ENCODE data around the gene GNPTAB. TPM values are rescaled to one million over a fixed set of nuclear protein-coding genes. Genes with fewer than 3 reads are reported as not detected.

GNPTAB gene
- total and polyA plus RNA-seq, 2 of the 13 experiments (the other 11 are each of a cell fraction or from before 2014, with no cell fraction given) = 13.6 to 19.4 TPM

- no peaks in the 10 kb centered on the region for H3K27me3 ChIP-seq (ENCODE audit: control insufficient read depth in 1 of 2, insufficient read depth in 2 of 2, low read length in 2 of 2)
- CTCF ChIA-PET (ENCODE audit: low intra/inter-chr PET ratio, low total read pairs) = no interaction called here
- H3K27ac ChIP-seq (ENCODE audit: extremely low read length, insufficient read depth, low read length) = no peak overlapping the region
- no TSS peak for BruUV-seq (replicated peaks)
- no peaks in the 10 kb centered on the region for H3K79me2 ChIP-seq (ENCODE audit: insufficient read depth, low read length)
- no peak overlapping the region for H2AFZ ChIP-seq (ENCODE audit: low read length)
- no peak for DNase-seq (ENCODE audit: low spot score)
- H3K9me3 ChIP-seq (ENCODE audit: low read length) = no peaks in the 10 kb centered on the region
- H3K9ac ChIP-seq (ENCODE audit: insufficient read depth, low read depth, low read length) = no peak overlapping the region
- no peak for FAIRE-seq
- no peaks in the 10 kb centered on the region for H4K20me1 ChIP-seq (ENCODE audit: insufficient read depth, low read length)
- no peak overlapping the region for H3K4me2 ChIP-seq (ENCODE audit: low read depth, low read length)
- H3K36me3 ChIP-seq (replicated peaks in 1 of 2; ENCODE audit: control insufficient read depth in 1 of 2, insufficient read depth in 2 of 2, low read length in 2 of 2) = no peaks in the 10 kb centered on the region
- intact Hi-C loops (cut with micrococcal nuclease; ENCODE audit: unreplicated experiment) = no loop called here
- WGBS (ENCODE audit: low lambda C conversion rate) = 94% methylated on average over 2 of the region's 4 CpGs
- no peak for ATAC-seq
- no peak overlapping the region for H3K4me3 ChIP-seq (replicated peaks in 1 of 3; ENCODE audit: insufficient read depth in 1 of 3, low read depth in 2 of 3, low read length in 3 of 3)
- peaks cover 5% of the 10 kb centered on the region; the same call in 1 of the 2 replicates for H3K4me1 ChIP-seq (ENCODE audit: insufficient read depth, low read length)
- in situ Hi-C loops (cut with HindIII; ENCODE audit: extremely low pct_ligation_motif_present, low pct_unique_long_range_greater_than_20kb) = no loop called here
- POLR2A ChIA-PET = no interaction called here
- no peak for TF ChIP-seq ZNF574 (CRISPR knock-in tag; IDR thresholded peaks at IDR 0.05)
- no peak for TF ChIP-seq ZNF431 (CRISPR knock-in tag; IDR thresholded peaks at IDR 0.05; ENCODE audit: borderline replicate concordance, low read depth)
- TF ChIP-seq ZNF879 (CRISPR knock-in tag; IDR thresholded peaks at IDR 0.05) = no peak
- no peak for TF ChIP-seq ZNF136 (CRISPR knock-in tag; IDR thresholded peaks at IDR 0.05; ENCODE audit: low read depth)
- no peak for TF ChIP-seq ZNF484 (CRISPR knock-in tag; IDR thresholded peaks at IDR 0.05; ENCODE audit: borderline replicate concordance, low read depth)
- no peak for TF ChIP-seq JUNB (CRISPR knock-in tag; IDR thresholded peaks at IDR 0.05; ENCODE audit: borderline replicate concordance)
- no peak for TF ChIP-seq ZNF563 (CRISPR knock-in tag; IDR thresholded peaks at IDR 0.05)
- no peak for TF ChIP-seq RFX5 (IDR thresholded peaks at IDR 0.05; ENCODE audit: low read depth, low read length)
- TF ChIP-seq ZNF619 (CRISPR knock-in tag; IDR thresholded peaks at IDR 0.05) = no peak
- TF ChIP-seq HMG20A (CRISPR knock-in tag; IDR thresholded peaks at IDR 0.05; ENCODE audit: borderline replicate concordance) = no peak
- TF ChIP-seq JUN (CRISPR knock-in tag; IDR thresholded peaks at IDR 0.05) = no peak
- TF ChIP-seq KLF6 (CRISPR knock-in tag; IDR thresholded peaks at IDR 0.05) = no peak
- TF ChIP-seq PBX3 (CRISPR knock-in tag; IDR thresholded peaks at IDR 0.05; ENCODE audit: borderline replicate concordance) = no peak
These were observed 35.0 kb downstream of the GNPTAB start for GRCh38 chr12:101795786-101796185.
